NB4 (cell line): ENCODE measurements around the gene KCNC1.

Experiments used
- POLR2A ChIP-seq: IDR thresholded peaks from 2 replicates; pipeline ENCODE4 v1.6.1; 2011; ENCODE audit warnings: mild to moderate bottlenecking; ENCODE audit not compliant: insufficient read length; ENCODE audit errors: extremely low read depth
- TF ChIP-seq, protein P1 (sequence below): IDR thresholded peaks from one replicate; pipeline ENCODE4 v1.5.1; 2012; ENCODE audit warnings: low read depth, low read length

DNA sequence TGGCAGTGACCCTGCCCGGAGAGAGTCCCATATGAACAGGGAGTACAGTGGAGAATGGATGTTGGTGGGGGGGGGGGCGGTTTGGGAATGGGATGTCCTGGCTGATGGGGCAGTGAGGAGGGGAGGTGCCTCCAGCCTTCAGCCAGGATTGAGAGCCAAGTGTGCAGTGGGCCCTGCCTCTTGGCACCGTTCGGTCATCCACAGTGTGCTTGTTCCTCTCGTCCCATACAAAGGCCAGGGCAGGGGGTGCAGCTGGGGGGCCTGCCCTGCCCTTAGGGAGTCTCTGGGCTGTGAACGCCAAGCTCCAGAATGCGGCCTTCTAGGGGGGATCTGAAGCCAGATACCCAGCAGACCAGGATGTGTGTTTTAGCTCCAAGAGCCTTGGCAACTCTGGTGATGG lies 34.0 kb downstream of the KCNC1 start:
- TF ChIP-seq, protein P1, sequence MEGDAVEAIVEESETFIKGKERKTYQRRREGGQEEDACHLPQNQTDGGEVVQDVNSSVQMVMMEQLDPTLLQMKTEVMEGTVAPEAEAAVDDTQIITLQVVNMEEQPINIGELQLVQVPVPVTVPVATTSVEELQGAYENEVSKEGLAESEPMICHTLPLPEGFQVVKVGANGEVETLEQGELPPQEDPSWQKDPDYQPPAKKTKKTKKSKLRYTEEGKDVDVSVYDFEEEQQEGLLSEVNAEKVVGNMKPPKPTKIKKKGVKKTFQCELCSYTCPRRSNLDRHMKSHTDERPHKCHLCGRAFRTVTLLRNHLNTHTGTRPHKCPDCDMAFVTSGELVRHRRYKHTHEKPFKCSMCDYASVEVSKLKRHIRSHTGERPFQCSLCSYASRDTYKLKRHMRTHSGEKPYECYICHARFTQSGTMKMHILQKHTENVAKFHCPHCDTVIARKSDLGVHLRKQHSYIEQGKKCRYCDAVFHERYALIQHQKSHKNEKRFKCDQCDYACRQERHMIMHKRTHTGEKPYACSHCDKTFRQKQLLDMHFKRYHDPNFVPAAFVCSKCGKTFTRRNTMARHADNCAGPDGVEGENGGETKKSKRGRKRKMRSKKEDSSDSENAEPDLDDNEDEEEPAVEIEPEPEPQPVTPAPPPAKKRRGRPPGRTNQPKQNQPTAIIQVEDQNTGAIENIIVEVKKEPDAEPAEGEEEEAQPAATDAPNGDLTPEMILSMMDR, result no peak
- no peak for TF ChIP-seq POLR2A
